ENCODE data around the gene FARSB.

Gene FARSB

GRCh38 chr2:222608081-222608480 is 47.8 kb downstream of the FARSB start:
- ChIA-PET CTCF (no interaction called here), POLR2A (no interaction called here)
- no peak for DNase-seq (ENCODE audit: low read depth, low spot score)

GRCh38 chr2:222606306-222606705 is 49.6 kb downstream of the FARSB start:
- ChIA-PET POLR2A (no interaction called here), CTCF (interaction anchor here (1.3 to 2.5 kb wide), 4 partner anchors 8 to 568 kb away, joined by 3 to 14 read pairs (median 4); no protein-coding TSS in a partner anchor)
- no peak for DNase-seq (ENCODE audit: low read depth, low spot score)
- no peak overlapping the region for H3K4me3 ChIP-seq (ENCODE audit: low read depth, low read length)
- TF ChIP-seq CTCF (IDR thresholded peaks at IDR 0.05; ENCODE audit: insufficient read depth, low read length, missing control alignments): no peak

More at GRCh38 chr2:222608081-222608480, 47.8 kb downstream of the FARSB start:
- no peak overlapping the region for H3K4me3 ChIP-seq (ENCODE audit: low read depth, low read length)
- no peak for TF ChIP-seq CTCF (IDR thresholded peaks at IDR 0.05; ENCODE audit: insufficient read depth, low read length, missing control alignments)

- no peak for DNase-seq (ENCODE audit: low read depth, low spot score)
- no peak overlapping the region for H3K4me3 ChIP-seq (ENCODE audit: low read depth, low read length)
- ChIA-PET POLR2A (no interaction called here), CTCF (interaction anchor here (0.5 to 2.5 kb wide), 4 partner anchors 10 to 566 kb away, joined by 5 to 14 read pairs (median 5); no protein-coding TSS in a partner anchor)
- TF ChIP-seq CTCF (IDR thresholded peaks at IDR 0.05; ENCODE audit: insufficient read depth, low read length, missing control alignments): no peak
Observed at GRCh38 chr2:222604749-222605515, 51.0 kb downstream of the FARSB start.

- ChIA-PET CTCF (interaction anchor here (0.9 to 1.0 kb wide), 3 partner anchors 10 to 579 kb away, joined by 3 to 4 read pairs (median 3); no protein-coding TSS in a partner anchor), POLR2A (no interaction called here)
- no peak for DNase-seq (ENCODE audit: low read depth, low spot score)
- no peak overlapping the region for H3K4me3 ChIP-seq (ENCODE audit: low read depth, low read length)
- no peak for TF ChIP-seq CTCF (IDR thresholded peaks at IDR 0.05; ENCODE audit: insufficient read depth, low read length, missing control alignments)
Observed at GRCh38 chr2:222603501-222603900, 52.4 kb downstream of the FARSB start.

- H3K4me3 ChIP-seq (ENCODE audit: low read depth, low read length): no peak overlapping the region
- DNase-seq (ENCODE audit: low read depth, low spot score): no peak
- POLR2A ChIA-PET: no interaction called here
- CTCF ChIA-PET: interaction anchor here (0.9 to 1.5 kb wide), 4 partner anchors 11 to 280 kb away, joined by 3 to 4 read pairs (median 4); no protein-coding TSS in a partner anchor
- no peak for TF ChIP-seq CTCF (IDR thresholded peaks at IDR 0.05; ENCODE audit: insufficient read depth, low read length, missing control alignments)
Observed at GRCh38 chr2:222598611-222599010, 57.3 kb downstream of the FARSB start.

GRCh38 chr2:222595581-222595980 is 60.3 kb downstream of the FARSB start:
- CTCF ChIA-PET: interaction anchor here (1.1 to 3.0 kb wide), 4 partner anchors 11 to 33 kb away, joined by 3 to 11 read pairs (median 4); no protein-coding TSS in a partner anchor
- POLR2A ChIA-PET: no interaction called here
- no peak overlapping the region for H3K4me3 ChIP-seq (ENCODE audit: low read depth, low read length)
- TF ChIP-seq CTCF (IDR thresholded peaks at IDR 0.05; ENCODE audit: insufficient read depth, low read length, missing control alignments): no peak
- no peak for DNase-seq (ENCODE audit: low read depth, low spot score)
